Ramos (cell line): Measurements from ENCODE around the gene OR51E1.

Experiments used
- in situ Hi-C: fragments of 300-500 bp; cut with MboI; formaldehyde crosslinking; loops from one replicate; pipeline ENCODE4 v1.14.3; 2022; ENCODE audit warnings: low sequenced_read_pairs; ENCODE audit not compliant: unreplicated experiment

The OR51E1 gene

GRCh38 chr11:4704054-4704789 lies 60.4 kb downstream of the OR51E1 start, which contains the start of gene MMP26:
MMP26 (plus strand) TSS chr11:4704784.
- in situ Hi-C loops, result no loop called here

GRCh38 chr11:4704790-4705334 lies 61.1 kb downstream of the OR51E1 start:
- in situ Hi-C loops, result no loop called here
